Spleen (tissue), 7 donors: ENCODE data around the gene TBCC.

Experiments
- CTCF ChIP-seq, 11 experiments: fragments of 200-600 bp in 7 of 11; fragments of 450-650 bp in 4 of 11; sonication (generic) in 4 of 11; IDR thresholded peaks in 8 of 11; conservative IDR thresholded peaks in 3 of 11; 1 replicate in 7 of 11; 2 replicates in 4 of 11; pipeline versions ENCODE4 v1.4.0 to v1.8.0; 2016 to 2021; ENCODE audit warnings: antibody characterized with exemption in 11 of 11, inconsistent platforms in 4 of 11, mild to moderate bottlenecking in 1 of 11
- POLR2A ChIP-seq, 3 donors: fragments of 450-650 bp; IDR thresholded peaks; one replicate each; pipeline ENCODE4 v1.5.1; 2017; ENCODE audit warnings: antibody characterized with exemption in 3 of 3, mild to moderate bottlenecking in 1 of 3
- POLR2AphosphoS5 ChIP-seq, 3 donors: sonication (generic); formaldehyde crosslinking; IDR thresholded peaks; one replicate each; pipeline ENCODE4 v1.5.1; 2017; ENCODE audit warnings: antibody characterized with exemption in 3 of 3
- donor health status: DM: no; HTN: no; CAD: no; lungs with moderate emphysema.
- donor health status: DM: no; HTN: no; CAD: no.
- donor health status: DM: no; HTN: no; CAD: no.

GRCh38 chr6:42751055-42751454 lies 5.2 kb upstream of the TBCC start:
- TF ChIP-seq POLR2AphosphoS5 (IDR thresholded peaks at IDR 0.05) (no peak), CTCF (IDR thresholded peaks at IDR 0.05 in 8 of 11, conservative IDR thresholded peaks at IDR 0.05 in 3 of 11) (no peak), POLR2A (IDR thresholded peaks at IDR 0.05) (no peak)
